Suppressor macrophage treated with lipopolysaccharide for 1 hour (primary cell): ENCODE measurements around the gene LYVE1.
A peak's percentile ranks its signal among the peaks of the same experiment; 100 is the strongest.
"Not testable (repeated sequence)": the region's sequence is repeated elsewhere in the genome, so short reads cannot be mapped to it uniquely, and the experiment has no call there.

ENCODE experiments used
- DNase-seq, 3 donors: peaks; one replicate each; pipeline ENCODE4 v3.0.0-alpha.2; 2020 to 2022

Gene LYVE1, protein sequence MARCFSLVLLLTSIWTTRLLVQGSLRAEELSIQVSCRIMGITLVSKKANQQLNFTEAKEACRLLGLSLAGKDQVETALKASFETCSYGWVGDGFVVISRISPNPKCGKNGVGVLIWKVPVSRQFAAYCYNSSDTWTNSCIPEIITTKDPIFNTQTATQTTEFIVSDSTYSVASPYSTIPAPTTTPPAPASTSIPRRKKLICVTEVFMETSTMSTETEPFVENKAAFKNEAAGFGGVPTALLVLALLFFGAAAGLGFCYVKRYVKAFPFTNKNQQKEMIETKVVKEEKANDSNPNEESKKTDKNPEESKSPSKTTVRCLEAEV

GRCh38 chr11:10568486-10568941, at the start of gene LYVE1:
TSS of gene LYVE1 (minus strand) at chr11:10568665. CDS start at chr11:10568532, 133 bp downstream.
- DNase-seq, result peak; percentile 28 to 61 (median 40)

GRCh38 chr11:10617551-10617950, 49.1 kb upstream of the LYVE1 start:
- DNase-seq, result no peak

DNA sequence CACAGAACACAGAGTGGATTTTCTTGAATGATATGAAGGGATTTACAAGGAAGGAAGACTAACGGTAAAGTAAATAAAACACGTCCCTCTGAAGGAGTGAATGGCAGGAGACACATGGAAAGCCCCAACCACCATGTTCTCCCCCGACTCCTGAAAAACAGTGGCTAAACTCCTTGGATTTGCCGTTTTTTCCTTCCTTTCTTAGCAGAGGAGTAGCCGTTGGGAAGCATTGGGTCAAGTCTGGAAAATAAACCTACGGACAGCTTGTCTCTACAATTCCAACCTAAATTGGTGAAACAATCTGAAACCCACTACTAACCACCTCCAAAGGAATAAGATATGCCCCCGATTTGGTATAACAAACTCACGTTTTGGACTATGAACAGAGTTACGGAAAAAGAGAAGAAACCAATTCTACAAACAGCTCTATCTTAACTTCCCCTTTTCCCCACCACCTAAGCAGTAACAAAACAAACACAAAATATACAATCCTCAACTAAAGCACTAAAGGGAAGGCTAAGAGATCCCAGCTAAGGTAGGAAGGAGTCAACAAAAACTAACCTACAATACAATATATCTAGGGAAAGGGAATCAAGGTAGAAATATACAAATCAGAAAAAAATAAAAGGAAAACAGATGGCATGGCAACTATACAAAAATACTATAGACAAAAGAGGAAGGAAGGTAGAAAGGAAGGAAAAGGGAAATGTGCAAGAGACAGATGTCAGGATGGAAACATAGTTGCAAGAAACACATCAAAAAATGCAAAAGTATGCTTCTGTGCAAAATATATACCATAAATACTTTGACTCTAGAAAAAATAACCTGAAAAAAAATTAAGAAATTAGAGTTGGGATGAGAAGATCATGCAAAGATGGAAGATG, 43.8 kb upstream of the LYVE1 start:
- peak in 2 of 3 donors; percentile 35 to 42 for DNase-seq

DNA sequence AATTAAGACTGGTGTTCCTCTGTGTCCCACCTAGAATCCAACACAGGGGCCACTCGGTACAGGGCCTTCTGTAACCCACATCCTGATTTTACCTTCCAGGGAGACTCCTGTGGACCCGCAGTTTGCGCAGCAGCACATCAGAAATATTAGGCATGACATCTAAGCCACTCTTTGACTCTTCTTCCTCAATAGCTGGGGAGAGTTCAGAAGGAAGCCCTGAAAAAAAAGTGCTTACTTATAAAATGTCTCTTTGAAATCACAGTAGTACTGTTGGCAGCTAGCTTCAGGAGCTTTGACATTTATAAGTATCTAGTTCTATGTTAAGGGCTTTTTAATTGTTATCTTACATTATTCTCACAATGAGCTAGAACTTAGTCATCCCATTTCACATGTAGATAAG, 41.2 kb upstream of the LYVE1 start:
- peak in 1 of 3 donors; percentile 32 for DNase-seq

DNA sequence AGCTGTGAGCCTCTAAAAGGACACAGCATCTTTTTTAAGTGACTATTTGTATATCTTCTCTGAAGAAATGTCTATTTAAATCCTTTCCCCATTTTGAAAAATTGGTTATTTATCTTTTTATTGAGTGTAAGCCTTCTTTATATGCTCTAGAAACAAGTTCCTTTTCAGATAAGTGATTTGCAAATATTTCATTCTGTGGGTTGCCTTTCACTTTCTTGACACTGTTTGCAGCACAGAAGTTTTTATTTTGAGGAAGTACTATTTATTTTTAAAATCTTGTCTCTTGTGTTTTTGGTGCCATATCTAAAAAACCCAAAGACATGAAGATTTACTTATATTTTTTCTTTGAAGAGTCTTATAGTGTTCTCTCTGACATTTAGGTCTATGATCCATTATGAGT, 40.1 kb upstream of the LYVE1 start:
- peak; percentile 31 to 73 (median 64) for DNase-seq

- DNase-seq, result no peak
Measured at GRCh38 chr11:10607462-10608132, 39.1 kb upstream of the LYVE1 start.

DNA sequence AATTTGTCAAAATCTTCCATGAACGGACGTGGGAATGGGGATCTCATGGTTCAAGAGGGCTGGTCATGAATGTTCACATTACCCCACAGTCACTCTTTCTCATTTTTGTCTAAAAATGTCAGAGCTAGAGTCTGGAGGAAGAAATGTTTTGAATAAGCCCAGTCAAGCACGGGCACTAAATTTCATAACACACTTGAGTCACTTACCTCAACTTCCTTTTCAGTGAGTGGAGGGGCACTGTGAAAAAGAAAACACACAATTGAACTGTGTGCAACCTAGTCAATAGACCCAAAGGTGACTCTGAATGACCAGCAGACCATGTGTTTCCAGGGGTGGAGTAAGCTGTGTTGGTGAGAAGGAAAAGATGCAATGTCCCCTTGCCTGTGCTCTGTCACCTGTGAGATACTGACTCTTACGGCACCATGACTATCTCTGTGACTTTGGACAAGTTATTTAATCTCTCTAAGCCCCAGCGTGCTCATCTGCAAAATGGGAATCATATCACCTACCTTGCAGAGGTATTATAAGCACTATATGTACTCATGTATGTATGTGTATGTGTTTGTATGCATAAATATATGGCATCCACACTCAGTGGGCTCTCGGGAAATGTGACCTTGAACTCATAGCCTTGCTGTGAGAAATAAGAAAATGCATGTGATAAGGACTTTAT, 38.2 kb upstream of the LYVE1 start:
- DNase-seq, result peak; percentile 72 to 90 (median 89)

DNA sequence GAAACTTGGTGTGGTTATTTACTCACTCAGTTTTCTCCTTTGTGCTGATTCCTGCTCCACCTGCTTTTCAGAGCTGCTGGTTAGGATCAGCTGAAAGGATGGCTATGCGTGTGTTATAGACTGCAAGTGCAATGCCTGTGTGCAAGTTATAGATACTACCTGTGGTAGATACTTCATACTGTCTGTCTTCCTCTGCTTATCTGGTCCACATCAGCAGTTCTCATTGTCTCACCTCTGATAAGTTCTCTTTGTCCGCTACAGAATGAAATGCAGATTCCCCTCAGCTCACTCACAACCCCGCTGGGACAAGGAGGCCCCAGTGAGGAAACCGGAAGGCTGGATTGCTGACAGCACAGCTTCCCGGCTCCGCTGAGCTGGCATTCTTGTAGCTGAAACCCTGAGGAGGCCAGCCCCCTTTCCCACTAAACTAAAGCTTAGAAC, 37.5 kb upstream of the LYVE1 start:
- DNase-seq, result peak; percentile 81 to 85 (median 84)

- no peak for DNase-seq
Measured at GRCh38 chr11:10604798-10605197, 36.3 kb upstream of the LYVE1 start.

GRCh38 chr11:10604340-10604748, 35.9 kb upstream of the LYVE1 start:
- DNase-seq, result no peak

- no peak for DNase-seq
Measured at GRCh38 chr11:10603721-10604297, 35.3 kb upstream of the LYVE1 start.

- DNase-seq, result no peak
Measured at GRCh38 chr11:10602945-10603344, 34.5 kb upstream of the LYVE1 start.

- no peak for DNase-seq
Measured at GRCh38 chr11:10602366-10602765, 33.9 kb upstream of the LYVE1 start.

DNA sequence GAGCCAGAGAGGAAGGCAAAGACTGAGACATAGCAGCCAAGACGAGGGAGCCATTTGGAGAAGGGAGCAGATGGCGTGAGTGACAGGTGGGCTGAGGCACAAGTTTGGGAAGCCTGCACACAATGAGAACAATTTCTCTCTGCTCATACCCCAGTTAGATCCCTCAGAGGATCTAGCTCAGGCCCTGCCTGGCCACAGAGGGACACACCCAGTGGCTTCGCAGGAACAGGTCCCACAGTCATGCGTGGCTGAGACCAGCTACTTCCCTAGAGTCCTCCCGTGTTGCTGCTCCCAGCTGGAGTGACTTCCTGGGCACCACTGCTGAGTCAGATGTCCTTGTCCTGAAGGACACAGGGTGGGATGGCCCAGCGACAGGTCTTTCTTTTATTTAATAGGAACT, 33.4 kb upstream of the LYVE1 start:
- no peak for DNase-seq

DNA sequence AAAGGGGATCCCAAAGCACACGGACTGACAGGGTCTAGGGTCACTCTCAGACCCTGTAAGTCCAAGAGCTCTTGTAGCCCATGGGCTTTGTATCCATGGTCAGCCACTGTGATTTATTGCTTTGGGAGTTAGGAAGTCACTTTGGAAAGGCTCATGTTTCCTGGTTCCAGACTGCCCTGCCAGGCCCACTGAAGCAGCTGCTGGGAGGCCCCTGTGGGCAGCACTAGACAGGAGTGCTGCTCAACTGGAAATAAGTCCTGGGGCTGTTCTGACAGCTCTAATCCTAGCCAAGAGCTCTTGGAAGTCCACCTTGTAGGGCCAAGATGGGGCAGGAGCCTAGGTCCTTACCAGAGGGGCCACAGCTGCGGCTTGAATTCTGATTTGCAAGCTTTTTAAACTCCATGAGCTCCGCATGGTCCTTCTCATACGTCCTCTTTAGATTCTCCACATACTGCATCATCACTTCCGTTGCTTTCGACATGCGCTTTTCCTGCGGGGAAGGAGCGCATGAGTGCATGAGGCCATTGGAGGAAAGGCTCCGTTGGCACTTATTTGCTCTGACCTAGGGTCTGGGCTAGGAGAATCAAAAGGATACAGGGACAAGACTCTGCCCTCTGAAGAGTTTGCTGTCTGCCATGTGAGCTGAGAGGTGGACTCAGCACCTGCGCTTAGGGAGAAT, 32.2 kb upstream of the LYVE1 start:
- DNase-seq, result peak; percentile 35 to 57 (median 46)

- no peak for DNase-seq
Measured at GRCh38 chr11:10599388-10600175, 31.1 kb upstream of the LYVE1 start.

DNA sequence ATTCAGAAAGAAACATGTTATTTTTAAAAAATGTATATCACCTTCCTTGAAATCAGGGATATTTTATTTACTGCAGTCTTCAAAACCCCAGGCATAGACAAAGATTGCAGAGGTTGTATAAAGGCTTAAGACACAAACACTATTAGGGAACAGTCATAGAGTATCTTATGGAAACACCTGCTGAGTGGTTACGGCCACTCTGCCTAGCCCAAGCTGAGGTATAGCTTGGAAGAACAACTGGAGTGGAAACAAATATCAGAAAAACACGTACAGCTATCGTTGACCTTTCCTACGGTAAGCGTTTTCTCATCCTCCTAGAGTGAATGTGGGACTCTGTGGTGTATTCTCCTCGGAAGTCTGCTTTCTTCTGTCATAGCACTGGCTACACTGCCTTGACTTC, 30.4 kb upstream of the LYVE1 start:
- no peak for DNase-seq

DNA sequence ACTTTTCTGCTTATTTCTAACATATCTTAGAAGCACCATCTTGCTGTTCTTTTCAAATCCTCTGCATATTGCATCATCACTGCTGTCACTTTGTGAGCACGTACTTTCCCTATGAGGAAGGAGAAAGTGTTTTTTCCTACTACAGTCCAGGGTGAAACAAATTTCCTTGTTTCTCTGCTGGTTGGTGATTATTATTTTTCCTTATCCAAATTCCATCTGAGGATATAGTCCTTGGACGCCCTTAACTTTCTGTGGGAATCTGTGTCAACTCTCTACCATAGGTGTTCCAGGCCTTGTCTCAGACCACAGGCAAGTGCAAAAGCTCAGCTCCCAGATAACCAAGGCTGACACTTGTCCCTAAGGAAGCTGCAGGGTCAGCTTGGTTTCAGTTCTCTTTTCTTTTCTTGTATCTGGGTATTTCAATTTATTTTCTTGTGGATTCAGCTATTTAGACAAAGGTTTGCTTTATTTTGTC, 29.4 kb upstream of the LYVE1 start:
- peak; percentile 61 to 88 (median 87) for DNase-seq

DNA sequence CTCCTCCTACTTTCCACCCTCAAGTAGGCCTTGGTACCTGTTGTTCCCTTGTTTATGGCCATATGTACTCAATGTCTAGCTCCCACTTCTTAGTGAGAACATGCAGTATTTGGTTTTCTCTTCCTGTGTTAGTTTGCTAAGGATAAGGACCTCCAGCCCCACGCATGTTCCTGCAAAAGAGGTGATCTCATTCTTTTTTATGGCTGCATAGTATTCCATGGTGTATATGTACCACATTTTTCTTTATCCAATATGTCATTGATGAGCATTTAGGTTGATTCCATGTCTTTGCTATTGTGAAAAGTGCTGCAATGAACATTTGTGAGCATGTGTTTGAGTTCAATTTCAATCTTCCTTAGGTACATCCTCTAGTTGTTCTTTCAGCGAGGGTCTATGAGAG, 27.4 kb upstream of the LYVE1 start:
- DNase-seq, result not testable (repeated sequence)

- no peak for DNase-seq
Measured at GRCh38 chr11:10594407-10594806, 25.9 kb upstream of the LYVE1 start.

- DNase-seq, result peak; percentile 72 to 94 (median 93)
Measured at GRCh38 chr11:10592331-10592730, 23.9 kb upstream of the LYVE1 start.
